Measurements from ENCODE around the gene PLEK2. TPM values are rescaled to one million over a fixed set of nuclear protein-coding genes. Genes with fewer than 3 reads are reported as not detected.
A peak's percentile ranks its signal among the peaks of the same experiment; 100 is the strongest.

The PLEK2 gene
- total and polyA plus RNA-seq, 2 of the 13 experiments (the other 11 are each of a cell fraction or from before 2014, with no cell fraction given): 0.26 to 1.5 TPM

- TF ChIP-seq CHD4 (IDR thresholded peaks at IDR 0.05; ENCODE audit: borderline replicate concordance, low read length) (no peak), ZKSCAN5 (CRISPR knock-in tag; IDR thresholded peaks at IDR 0.05) (no peak), HNF4A (CRISPR knock-in tag; IDR thresholded peaks at IDR 0.05) (0 out of 2 replicates have a peak, but pooled peaks have one; percentile 11), ZNF619 (CRISPR knock-in tag; IDR thresholded peaks at IDR 0.05) (no peak), ZNF646 (CRISPR knock-in tag; IDR thresholded peaks at IDR 0.05) (no peak), ARID5B (CRISPR knock-in tag; IDR thresholded peaks at IDR 0.05) (no peak; the same call in none of the 2 replicates), ZNF672 (CRISPR knock-in tag; IDR thresholded peaks at IDR 0.05) (no peak), BCL3 (CRISPR knock-in tag; IDR thresholded peaks at IDR 0.05) (0 out of 2 replicates have a peak, but pooled peaks have one; percentile 79), ZNF83 (CRISPR knock-in tag; IDR thresholded peaks at IDR 0.05; ENCODE audit: borderline replicate concordance) (no peak; the same call in 1 of the 2 replicates), FLYWCH1 (CRISPR knock-in tag; IDR thresholded peaks at IDR 0.05) (no peak), ZNF616 (CRISPR knock-in tag; IDR thresholded peaks at IDR 0.05; ENCODE audit: low read depth) (no peak), THYN1 (CRISPR knock-in tag; IDR thresholded peaks at IDR 0.05; ENCODE audit: borderline replicate concordance, low read depth) (no peak), ZNF331 (CRISPR knock-in tag; IDR thresholded peaks at IDR 0.05) (peak; percentile 74; the same call in 1 of the 2 replicates), ZNF101 (CRISPR knock-in tag; IDR thresholded peaks at IDR 0.05; ENCODE audit: borderline replicate concordance, low read depth) (no peak), ARNT (IDR thresholded peaks at IDR 0.05) (no peak), ZNF34 (CRISPR knock-in tag; IDR thresholded peaks at IDR 0.05; ENCODE audit: borderline replicate concordance) (no peak), RORA (CRISPR knock-in tag; IDR thresholded peaks at IDR 0.05) (no peak), ZNF562 (CRISPR knock-in tag; IDR thresholded peaks at IDR 0.05; ENCODE audit: borderline replicate concordance) (no peak), SMARCC2 (IDR thresholded peaks at IDR 0.05) (no peak)
Measured at GRCh38 chr14:67359775-67360469, 52.0 kb downstream of the PLEK2 start, which contains the start of the genes ATP6V1D and EIF2S1 (continued).
